OCI-LY1 (cell line): ENCODE results near the gene RNF114.
"Not testable (repeated sequence)": the region's sequence is repeated elsewhere in the genome, so short reads cannot be mapped to it uniquely, and the experiment has no call there.

Experiments used
- H2AFZ ChIP-seq: fragments of 200-600 bp; sonication (generic), shearing (Covaris generic); 2 replicates; pipeline ENCODE4 v1.6.0; 2014; ENCODE audit warnings: antibody characterized with exemption, mild to moderate bottlenecking, low read length
- H3F3A ChIP-seq: fragments of 200-600 bp; sonication (generic), shearing (Covaris generic); 2 replicates; pipeline ENCODE4 v1.6.0; 2014; ENCODE audit warnings: mild to moderate bottlenecking, antibody characterized with exemption, low read length, moderate library complexity; ENCODE audit not compliant: insufficient read depth
- H3K27ac ChIP-seq: fragments of 200-600 bp; sonication (generic); 2 replicates; pipeline ENCODE4 v1.5.1; 2014; ENCODE audit warnings: low read length, mixed run types, mild to moderate bottlenecking, low read depth; ENCODE audit not compliant: poor library complexity, severe bottlenecking
- H3K27me3 ChIP-seq: fragments of 200-600 bp; sonication (generic); 2 replicates; pipeline ENCODE4 v1.6.0; 2014; ENCODE audit warnings: antibody characterized with exemption, mild to moderate bottlenecking, low read length, moderate library complexity; ENCODE audit not compliant: insufficient read depth
- H3K36me3 ChIP-seq: fragments of 200-600 bp; sonication (generic); 2 replicates; pipeline ENCODE4 v1.6.1; 2014; ENCODE audit warnings: mild to moderate bottlenecking, antibody characterized with exemption, low read length, moderate library complexity, mixed read lengths; ENCODE audit not compliant: insufficient read depth
- H3K4me1 ChIP-seq: fragments of 200-600 bp; sonication (generic); 2 replicates; pipeline ENCODE4 v1.5.1; 2014; ENCODE audit warnings: mild to moderate bottlenecking, low read length, moderate library complexity; ENCODE audit not compliant: insufficient read depth, severe bottlenecking
- H3K4me2 ChIP-seq: fragments of 200-600 bp; sonication (generic), shearing (Covaris generic); 2 replicates; pipeline ENCODE4 v1.6.1; 2014; ENCODE audit warnings: low read length
- H3K4me3 ChIP-seq: fragments of 200-600 bp; sonication (generic); 2 replicates; pipeline ENCODE4 v1.5.1; 2014; ENCODE audit warnings: low read length, low read depth, mild to moderate bottlenecking, mixed read lengths; ENCODE audit not compliant: poor library complexity, severe bottlenecking
- H3K79me2 ChIP-seq: fragments of 200-600 bp; shearing (Covaris generic); 2 replicates; pipeline ENCODE4 v1.6.1; 2016; ENCODE audit warnings: mixed run types, low read length, mixed read lengths; ENCODE audit not compliant: insufficient read depth
- H3K9ac ChIP-seq: fragments of 200-600 bp; sonication (generic), shearing (Covaris generic); 2 replicates; pipeline ENCODE4 v1.6.1; 2014; ENCODE audit warnings: mild to moderate bottlenecking, low read length, mixed read lengths
- H3K9me2 ChIP-seq: fragments of 200-600 bp; sonication (generic), shearing (Covaris generic); 2 replicates; pipeline ENCODE4 v1.6.1; 2014; ENCODE audit warnings: low read depth, mild to moderate bottlenecking, low read length, mixed read lengths
- H3K9me3 ChIP-seq: fragments of 200-600 bp; shearing (Covaris generic); 2 replicates; pipeline ENCODE4 v1.6.1; 2014; ENCODE audit warnings: low read length, mixed read lengths
- H4K20me1 ChIP-seq: fragments of 200-600 bp; sonication (generic), shearing (Covaris generic); 2 replicates; pipeline ENCODE4 v1.6.0; 2016; ENCODE audit warnings: mild to moderate bottlenecking, low read length; ENCODE audit not compliant: insufficient read depth
- EZH2 ChIP-seq: fragments of 200-600 bp; sonication (generic), shearing (Covaris generic); IDR thresholded peaks from 2 replicates; pipeline ENCODE4 v1.8.0; 2017; ENCODE audit warnings: borderline replicate concordance, mixed run types, mild to moderate bottlenecking, antibody characterized with exemption, low read length, moderate library complexity, mixed read lengths
- TF ChIP-seq, protein P1 (sequence below): fragments of 200-600 bp; sonication (generic), shearing (Covaris generic); IDR thresholded peaks from 2 replicates; pipeline ENCODE4 v1.5.1; 2017; ENCODE audit warnings: mild to moderate bottlenecking, antibody characterized with exemption, low read length, moderate library complexity, mixed read lengths

RNF114 gene

DNA sequence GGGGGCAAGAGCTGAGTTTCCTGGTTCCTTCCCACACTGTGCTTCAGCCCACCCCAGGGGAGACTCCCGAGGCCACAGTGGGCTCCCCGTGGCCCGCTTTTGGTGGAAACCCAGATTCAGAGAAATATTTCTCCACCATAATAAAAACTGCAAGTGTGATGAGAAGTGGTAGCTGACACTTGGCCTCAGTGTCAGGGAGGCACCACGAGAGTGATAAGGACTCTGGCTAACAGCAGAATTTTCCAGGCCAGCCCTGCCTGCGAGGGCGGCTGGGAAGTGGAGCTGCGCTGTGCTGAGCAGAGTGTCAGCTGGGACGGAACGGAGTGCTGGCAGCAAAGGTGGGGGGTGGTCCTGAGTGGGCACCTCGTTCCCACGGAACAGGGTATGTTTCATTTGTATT, 43.4 kb upstream of the RNF114 start:
- H3K4me3 ChIP-seq: no peak overlapping the region
- H3K36me3 ChIP-seq: peaks cover 23% of the 10 kb centered on the region; the same call in 1 of the 2 replicates
- no peak overlapping the region for H2AFZ ChIP-seq
- no peaks in the 10 kb centered on the region for H3K79me2 ChIP-seq
- no peaks in the 10 kb centered on the region for H3K27me3 ChIP-seq
- no peaks in the 10 kb centered on the region for H4K20me1 ChIP-seq
- H3F3A ChIP-seq: no peaks in the 10 kb centered on the region
- H3K4me2 ChIP-seq: no peak overlapping the region
- peaks cover 29% of the 10 kb centered on the region for H3K4me1 ChIP-seq
- H3K27ac ChIP-seq: no peak overlapping the region
- no peak overlapping the region for H3K9ac ChIP-seq
- 0 out of 2 replicates have a peak, but pooled peaks cover 4% of the 10 kb centered on the region for H3K9me3 ChIP-seq
- H3K9me2 ChIP-seq: no peaks in the 10 kb centered on the region
- TF ChIP-seq, protein P1, sequence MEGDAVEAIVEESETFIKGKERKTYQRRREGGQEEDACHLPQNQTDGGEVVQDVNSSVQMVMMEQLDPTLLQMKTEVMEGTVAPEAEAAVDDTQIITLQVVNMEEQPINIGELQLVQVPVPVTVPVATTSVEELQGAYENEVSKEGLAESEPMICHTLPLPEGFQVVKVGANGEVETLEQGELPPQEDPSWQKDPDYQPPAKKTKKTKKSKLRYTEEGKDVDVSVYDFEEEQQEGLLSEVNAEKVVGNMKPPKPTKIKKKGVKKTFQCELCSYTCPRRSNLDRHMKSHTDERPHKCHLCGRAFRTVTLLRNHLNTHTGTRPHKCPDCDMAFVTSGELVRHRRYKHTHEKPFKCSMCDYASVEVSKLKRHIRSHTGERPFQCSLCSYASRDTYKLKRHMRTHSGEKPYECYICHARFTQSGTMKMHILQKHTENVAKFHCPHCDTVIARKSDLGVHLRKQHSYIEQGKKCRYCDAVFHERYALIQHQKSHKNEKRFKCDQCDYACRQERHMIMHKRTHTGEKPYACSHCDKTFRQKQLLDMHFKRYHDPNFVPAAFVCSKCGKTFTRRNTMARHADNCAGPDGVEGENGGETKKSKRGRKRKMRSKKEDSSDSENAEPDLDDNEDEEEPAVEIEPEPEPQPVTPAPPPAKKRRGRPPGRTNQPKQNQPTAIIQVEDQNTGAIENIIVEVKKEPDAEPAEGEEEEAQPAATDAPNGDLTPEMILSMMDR: no peak
- TF ChIP-seq EZH2: no peak

- Histone ChIP-seq H2AFZ (no peak overlapping the region), H3K4me1 (peaks cover 23% of the 10 kb centered on the region), H3K79me2 (no peaks in the 10 kb centered on the region), H3K4me3 (no peak overlapping the region), H4K20me1 (no peaks in the 10 kb centered on the region), H3F3A (no peaks in the 10 kb centered on the region), H3K27ac (no peak overlapping the region), H3K9me2 (no peaks in the 10 kb centered on the region), H3K4me2 (no peak overlapping the region; the same call in 1 of the 2 replicates), H3K9ac (no peak overlapping the region), H3K36me3 (peaks cover 17% of the 10 kb centered on the region; the same call in 1 of the 2 replicates), H3K9me3 (0 out of 2 replicates have a peak, but pooled peaks cover 4% of the 10 kb centered on the region), H3K27me3 (no peaks in the 10 kb centered on the region)
- no peak for TF ChIP-seq EZH2
- TF ChIP-seq, protein P1: no peak
Observed at GRCh38 chr20:49893242-49894072, 42.7 kb upstream of the RNF114 start.

DNA sequence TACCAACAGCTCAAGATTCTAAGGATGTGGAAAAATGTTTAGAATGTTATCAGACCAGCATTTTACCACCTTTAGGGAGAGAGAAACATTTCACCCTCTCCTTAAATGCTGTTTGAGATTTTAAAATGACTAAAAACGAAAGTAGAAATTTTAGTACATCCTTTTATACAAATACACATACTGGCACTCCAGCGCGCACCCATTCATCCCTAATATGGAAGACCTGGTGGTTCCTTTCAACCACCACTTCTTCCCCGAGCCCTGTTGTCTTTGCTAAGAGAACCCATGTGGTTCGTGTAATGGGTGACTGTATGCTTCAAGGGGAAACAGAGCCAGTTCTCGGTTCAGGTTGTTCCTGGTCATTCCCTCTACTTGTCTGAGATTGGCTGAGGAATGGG, 42.1 kb upstream of the RNF114 start:
- Histone ChIP-seq H3K79me2 (no peaks in the 10 kb centered on the region), H3K36me3 (peaks cover 15% of the 10 kb centered on the region; the same call in 1 of the 2 replicates), H3K9me2 (no peaks in the 10 kb centered on the region), H3K4me3 (no peak overlapping the region), H3K27ac (no peak overlapping the region), H3K9ac (no peak overlapping the region), H2AFZ (no peak overlapping the region), H3K4me1 (peaks cover 18% of the 10 kb centered on the region), H3K9me3 (0 out of 2 replicates have a peak, but pooled peaks cover 4% of the 10 kb centered on the region), H3K4me2 (peak overlapping the region; percentile 20; the same call in 1 of the 2 replicates), H3F3A (no peaks in the 10 kb centered on the region), H4K20me1 (no peaks in the 10 kb centered on the region), H3K27me3 (no peaks in the 10 kb centered on the region)
- TF ChIP-seq, protein P1: no peak
- no peak for TF ChIP-seq EZH2

GRCh38 chr20:49895474-49896093, 40.6 kb upstream of the RNF114 start:
- peaks cover 18% of the 10 kb centered on the region for H3K4me1 ChIP-seq
- H3K27me3 ChIP-seq, H3F3A ChIP-seq, H3K79me2 ChIP-seq, H2AFZ ChIP-seq, H3K4me3 ChIP-seq, H3K9me3 ChIP-seq, H3K9me2 ChIP-seq, H3K27ac ChIP-seq, H4K20me1 ChIP-seq, H3K36me3 ChIP-seq, H3K9ac ChIP-seq, H3K4me2 ChIP-seq: not testable (repeated sequence)
